Left lung (tissue), 10 donors: ENCODE results near the gene CHTF8. TPM values are rescaled to one million over a fixed set of nuclear protein-coding genes. Genes with fewer than 3 reads are reported as not detected.
"Not testable (repeated sequence)": the region's sequence is repeated elsewhere in the genome, so short reads cannot be mapped to it uniquely, and the experiment has no call there.

Source experiments
- ATAC-seq: fragments of 200-7000 bp; cut with Tn5 transposase; one replicate; pipeline ENCODE4 v1.9.1; 2020; ENCODE audit warnings: moderate library complexity
- DNase-seq, 4 donors: peaks; one replicate each; pipeline ENCODE4 v3.0.0-alpha.2; 2013 to 2020
- H3K27ac ChIP-seq, 2 donors: fragments of 200-600 bp; sonication (generic) in 1 of 2; one replicate each; pipeline versions ENCODE4 v1.5.0 to v1.8.0; 2020 to 2021
- H3K27me3 ChIP-seq, 2 donors: fragments of 200-600 bp; sonication (generic) in 1 of 2; one replicate each; pipeline versions ENCODE4 v1.5.0 to v1.8.0; 2020 to 2021
- H3K36me3 ChIP-seq, 2 donors: fragments of 200-600 bp; sonication (generic) in 1 of 2; one replicate each; pipeline versions ENCODE4 v1.5.0 to v1.8.0; 2020 to 2021
- H3K4me1 ChIP-seq, 2 donors: fragments of 200-600 bp; one replicate each; pipeline ENCODE4 v1.8.0; 2021
- H3K4me3 ChIP-seq, 2 donors: fragments of 200-600 bp; sonication (generic) in 1 of 2; one replicate each; pipeline versions ENCODE4 v1.5.0 to v1.8.0; 2020 to 2021; ENCODE audit warnings: mild to moderate bottlenecking in 1 of 2
- H3K9me3 ChIP-seq, 2 donors: fragments of 200-600 bp; sonication (generic) in 1 of 2; one replicate each; pipeline versions ENCODE4 v1.5.0 to v1.8.0; 2020 to 2021
- intact Hi-C, 2 donors: fragments of 100-400 bp; cut with DNase I; formaldehyde crosslinking; loops; one replicate each; pipeline versions ENCODE4 v1.11.2 to v1.14.2; 2022
- polyA plus RNA-seq, 6 donors: library from polyadenylated mRNA; unstranded; fragments of 120-200 nt; gene quantifications; one replicate each; pipeline ENCODE4 v1.2.1, GENCODE V29; 2013; ENCODE audit not compliant: insufficient read length in 6 of 6
- total RNA-seq, 2 donors: library from RNA; stranded (reverse); fragmentation: NEBNext Ultra II Directional; extraction: Animal tissue kit (Norgen Biotek cat#: 25700); gene quantifications; one replicate each; pipeline ENCODE4 v1.2.1, GENCODE V29; 2021
- TF ChIP-seq, protein P1 (sequence below), 2 donors: fragments of 200-600 bp; sonication (generic) in 1 of 2; IDR thresholded peaks; one replicate each; pipeline versions ENCODE4 v1.5.0 to v1.8.0; 2021; ENCODE audit warnings: antibody characterized with exemption in 2 of 2
- donor health status: DM: no; HTN: yes; CAD: no.
- donor health status: DM: no; HTN: no; CAD: no.

Gene CHTF8
- total and polyA plus RNA-seq, 8 donors, result 93.4 to 142 (median 124) TPM

DNA sequence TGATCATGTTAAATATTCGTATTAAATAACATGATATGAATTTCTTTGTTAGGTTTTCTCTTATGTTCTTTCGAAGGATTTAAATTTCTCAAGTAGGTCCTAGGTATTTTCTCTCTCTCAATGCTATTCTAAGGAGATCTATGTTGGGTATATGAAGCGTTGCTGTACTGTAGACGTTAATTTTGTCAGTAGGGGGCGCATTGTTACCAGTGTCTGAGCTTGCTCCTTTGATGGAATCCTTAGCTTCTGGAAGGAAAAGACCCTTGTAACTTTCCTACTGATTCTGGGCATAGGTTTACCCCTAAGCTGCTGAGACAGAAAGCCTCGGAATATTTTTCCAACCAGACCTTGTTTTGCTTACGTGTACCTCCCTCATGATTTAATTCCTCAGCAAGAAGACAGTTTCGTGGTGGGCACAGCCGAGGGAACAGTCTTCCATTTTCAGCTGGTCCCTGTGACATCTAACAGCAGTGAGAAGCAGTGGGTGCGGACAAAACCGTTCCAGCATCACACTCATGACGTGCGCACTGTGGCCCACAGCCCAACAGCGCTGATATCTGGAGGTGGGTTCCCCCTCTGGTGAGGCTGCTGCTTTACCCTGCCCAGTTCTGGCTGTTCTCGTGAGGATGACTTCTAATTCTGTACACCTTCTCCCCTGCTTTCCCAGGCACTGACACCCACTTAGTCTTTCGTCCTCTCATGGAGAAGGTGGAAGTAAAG, 17.9 kb upstream of the CHTF8 start:
- Histone ChIP-seq H3K9me3 (no peaks in the 10 kb centered on the region), H3K4me3 (no peak overlapping the region), H3K36me3 (peaks cover 0 to 97% of the 10 kb centered on the region in 2 donors), H3K27ac (no peak overlapping the region), H3K27me3 (no peaks in the 10 kb centered on the region), H3K4me1 (no peaks in the 10 kb centered on the region)
- DNase-seq (peak in 2 of 4 donors; percentile 74 to 87), ATAC-seq (peak; percentile 97)
- TF ChIP-seq, protein P1, sequence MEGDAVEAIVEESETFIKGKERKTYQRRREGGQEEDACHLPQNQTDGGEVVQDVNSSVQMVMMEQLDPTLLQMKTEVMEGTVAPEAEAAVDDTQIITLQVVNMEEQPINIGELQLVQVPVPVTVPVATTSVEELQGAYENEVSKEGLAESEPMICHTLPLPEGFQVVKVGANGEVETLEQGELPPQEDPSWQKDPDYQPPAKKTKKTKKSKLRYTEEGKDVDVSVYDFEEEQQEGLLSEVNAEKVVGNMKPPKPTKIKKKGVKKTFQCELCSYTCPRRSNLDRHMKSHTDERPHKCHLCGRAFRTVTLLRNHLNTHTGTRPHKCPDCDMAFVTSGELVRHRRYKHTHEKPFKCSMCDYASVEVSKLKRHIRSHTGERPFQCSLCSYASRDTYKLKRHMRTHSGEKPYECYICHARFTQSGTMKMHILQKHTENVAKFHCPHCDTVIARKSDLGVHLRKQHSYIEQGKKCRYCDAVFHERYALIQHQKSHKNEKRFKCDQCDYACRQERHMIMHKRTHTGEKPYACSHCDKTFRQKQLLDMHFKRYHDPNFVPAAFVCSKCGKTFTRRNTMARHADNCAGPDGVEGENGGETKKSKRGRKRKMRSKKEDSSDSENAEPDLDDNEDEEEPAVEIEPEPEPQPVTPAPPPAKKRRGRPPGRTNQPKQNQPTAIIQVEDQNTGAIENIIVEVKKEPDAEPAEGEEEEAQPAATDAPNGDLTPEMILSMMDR (IDR thresholded peaks at IDR 0.05), result peak; percentile 78
- intact Hi-C loops, result loop anchor here in 1 of 2 donors (5.0 kb wide), 1 partner anchor 137 kb away; no protein-coding TSS in a partner anchor

DNA sequence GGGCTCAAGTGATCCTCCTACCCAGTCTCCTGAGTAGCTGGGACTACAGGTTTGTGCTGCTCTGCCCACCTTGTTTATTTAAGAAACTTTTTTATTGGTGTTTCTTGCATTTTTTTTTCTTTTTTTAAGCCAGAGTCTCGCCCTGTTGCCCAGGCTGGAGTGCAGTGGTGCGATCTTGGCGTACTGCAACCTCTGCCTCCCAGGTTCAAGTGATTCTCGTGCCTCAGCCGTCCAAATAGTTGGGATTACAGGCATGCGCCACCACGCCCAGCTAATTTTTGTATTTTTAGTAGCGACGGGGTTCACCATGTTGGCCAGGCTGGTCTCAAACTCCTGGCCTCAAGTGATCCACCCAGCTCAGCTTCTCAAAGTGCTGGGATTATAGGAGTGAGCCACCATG, 17.2 kb upstream of the CHTF8 start:
- H3K4me3 ChIP-seq, ATAC-seq, H3K27me3 ChIP-seq, H3K9me3 ChIP-seq, DNase-seq, H3K4me1 ChIP-seq, H3K27ac ChIP-seq: not testable (repeated sequence)
- H3K36me3 ChIP-seq, result peaks cover 0 to 97% of the 10 kb centered on the region in 2 donors
- intact Hi-C loops, result loop anchor here in 1 of 2 donors (5.0 kb wide), 1 partner anchor 138 kb away; no protein-coding TSS in a partner anchor

DNA sequence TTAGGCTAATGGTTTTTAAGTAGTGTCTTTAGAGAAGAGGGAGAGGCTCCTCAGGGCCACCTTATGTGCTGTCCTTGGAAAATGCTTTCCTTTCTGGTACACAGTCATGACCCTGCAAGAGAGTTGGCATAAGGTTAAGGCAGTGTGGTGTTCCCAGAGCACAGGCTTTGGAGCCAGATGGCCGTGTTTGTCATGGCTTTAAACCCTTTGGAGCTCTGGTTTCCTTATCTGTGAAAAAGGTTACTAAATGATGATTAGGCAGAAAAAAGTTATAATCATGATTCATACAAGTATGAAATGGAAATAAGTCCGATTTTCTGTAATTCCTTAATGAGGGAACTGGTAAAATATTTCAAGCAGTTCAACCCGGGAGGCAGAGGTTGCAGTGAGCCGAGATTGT, 13.3 kb upstream of the CHTF8 start:
- H3K9me3 ChIP-seq, result no peaks in the 10 kb centered on the region
- H3K27ac ChIP-seq, result no peak overlapping the region
- H3K4me3 ChIP-seq, result no peak overlapping the region
- peaks cover 0 to 93% of the 10 kb centered on the region in 2 donors for H3K36me3 ChIP-seq
- DNase-seq (no peak), ATAC-seq (peak; percentile 21)
- intact Hi-C loops, result no loop called here
- H3K4me1 ChIP-seq, result no peaks in the 10 kb centered on the region
- no peaks in the 10 kb centered on the region for H3K27me3 ChIP-seq
- TF ChIP-seq, protein P1 (IDR thresholded peaks at IDR 0.05), result no peak

DNA sequence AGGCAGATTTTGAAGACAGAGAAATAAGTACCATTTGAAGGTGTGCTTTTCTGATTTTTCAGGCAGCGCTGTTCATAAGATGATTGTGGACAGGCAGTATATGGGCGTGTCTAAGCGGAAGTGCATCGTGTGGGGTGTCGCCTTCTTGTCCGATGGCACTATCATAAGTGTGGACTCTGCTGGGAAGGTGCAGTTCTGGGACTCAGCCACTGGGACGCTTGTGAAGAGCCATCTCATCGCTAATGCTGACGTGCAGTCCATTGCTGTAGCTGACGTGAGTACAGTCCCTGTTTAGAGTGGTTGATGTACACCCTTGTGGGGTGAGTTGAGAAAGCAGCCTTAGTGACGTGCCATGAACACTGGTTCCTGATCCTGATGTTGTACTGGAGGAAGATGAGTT, 10.7 kb upstream of the CHTF8 start:
- Histone ChIP-seq H3K36me3 (peaks cover 0 to 93% of the 10 kb centered on the region in 2 donors), H3K27ac (no peak overlapping the region), H3K4me3 (no peak overlapping the region), H3K27me3 (no peaks in the 10 kb centered on the region), H3K9me3 (no peaks in the 10 kb centered on the region), H3K4me1 (no peaks in the 10 kb centered on the region)
- intact Hi-C loops, result no loop called here
- TF ChIP-seq, protein P1 (IDR thresholded peaks at IDR 0.05), result no peak
- DNase-seq, result no peak
- ATAC-seq, result no peak

DNA sequence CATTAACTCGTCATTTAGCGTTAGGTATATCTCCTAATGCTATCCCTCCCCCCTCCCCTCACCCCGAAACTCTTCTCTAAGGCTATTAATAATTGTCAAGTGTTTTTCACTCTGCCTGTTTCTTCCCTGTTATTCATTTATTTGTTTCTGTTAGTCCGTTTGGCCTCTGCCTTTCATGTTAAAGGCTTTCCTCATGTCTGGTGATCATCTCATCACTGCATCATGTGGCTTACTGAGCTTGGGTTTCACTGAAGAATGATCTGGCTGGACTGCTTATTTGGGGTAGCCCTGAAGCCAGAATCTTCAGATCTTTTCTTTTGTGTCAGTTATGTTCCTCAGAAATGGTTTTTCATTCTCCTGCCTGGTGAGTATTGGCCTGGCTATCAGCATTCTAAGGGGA, 9.5 kb upstream of the CHTF8 start:
- H3K27ac ChIP-seq, result no peak overlapping the region
- TF ChIP-seq, protein P1 (IDR thresholded peaks at IDR 0.05), result no peak
- intact Hi-C loops, result no loop called here
- DNase-seq (no peak), ATAC-seq (no peak)
- H3K36me3 ChIP-seq, result peaks cover 0 to 94% of the 10 kb centered on the region in 2 donors
- H3K4me3 ChIP-seq, result no peak overlapping the region
- no peaks in the 10 kb centered on the region for H3K4me1 ChIP-seq
- H3K9me3 ChIP-seq, result no peaks in the 10 kb centered on the region
- no peaks in the 10 kb centered on the region for H3K27me3 ChIP-seq
